ENCODE results near the gene ABCC3.

ABCC3 gene

GRCh38 chr17:50607522-50608175 is 27.0 kb upstream of the ABCC3 start:
- no peak for DNase-seq (ENCODE audit: low read depth)

GRCh38 chr17:50608700-50609379 is 25.8 kb upstream of the ABCC3 start:
- DNase-seq (ENCODE audit: low read depth) = no peak

GRCh38 chr17:50609380-50610074 is 25.2 kb upstream of the ABCC3 start:
- no peak for DNase-seq (ENCODE audit: low read depth)

GRCh38 chr17:50611634-50612033 is 23.0 kb upstream of the ABCC3 start:
- no peak for DNase-seq (ENCODE audit: low read depth)

GRCh38 chr17:50612281-50612680 is 22.4 kb upstream of the ABCC3 start:
- DNase-seq (ENCODE audit: low read depth) = no peak

DNA sequence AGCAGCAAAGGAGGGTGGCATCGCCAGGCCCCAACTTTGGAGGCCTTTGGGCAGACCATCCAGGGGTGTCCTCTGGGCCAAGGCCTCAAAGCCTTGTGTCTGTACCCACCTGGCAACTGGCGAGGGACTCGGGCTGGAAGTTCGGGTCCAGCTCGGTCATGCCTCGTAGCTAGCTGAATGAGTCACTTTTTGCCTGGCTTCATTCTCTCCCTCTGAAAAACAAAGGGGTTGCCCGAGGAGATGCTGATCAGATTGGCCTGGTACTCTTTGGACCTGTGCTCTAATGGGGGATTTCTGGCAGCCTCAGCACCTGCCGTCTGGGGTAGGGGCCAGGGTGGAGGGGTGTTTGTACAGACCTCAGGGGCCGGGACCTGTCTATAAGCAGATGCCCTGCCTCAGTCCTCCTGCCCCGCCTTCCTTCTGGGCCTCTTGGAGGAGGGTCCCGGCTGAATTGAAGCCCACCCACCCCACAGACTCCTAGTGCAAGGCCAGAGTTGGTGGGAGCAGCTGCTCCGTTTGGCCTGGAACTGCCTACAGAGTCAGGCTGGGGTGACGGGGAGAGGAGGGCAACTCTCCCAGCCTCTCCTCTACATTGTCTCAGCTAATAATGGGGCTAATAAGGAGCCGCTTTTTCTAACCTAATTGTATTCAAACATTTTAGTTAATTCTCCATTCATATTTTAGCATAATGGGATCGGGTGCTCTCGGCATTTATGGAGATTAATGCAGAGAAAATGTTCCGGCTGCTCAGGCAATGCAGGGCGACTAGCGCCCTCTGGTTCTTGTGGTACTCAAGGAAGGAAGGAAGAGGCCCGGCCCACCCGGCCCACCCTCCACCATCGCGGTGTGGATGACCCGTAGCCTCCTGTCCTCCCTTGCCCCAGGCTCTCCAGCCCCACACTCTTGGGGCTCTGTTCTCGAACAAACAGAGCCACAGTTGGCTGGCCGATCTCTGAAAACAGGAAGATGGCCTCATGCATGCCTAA is 21.4 kb upstream of the ABCC3 start:
- DNase-seq (ENCODE audit: low read depth) = no peak

DNA sequence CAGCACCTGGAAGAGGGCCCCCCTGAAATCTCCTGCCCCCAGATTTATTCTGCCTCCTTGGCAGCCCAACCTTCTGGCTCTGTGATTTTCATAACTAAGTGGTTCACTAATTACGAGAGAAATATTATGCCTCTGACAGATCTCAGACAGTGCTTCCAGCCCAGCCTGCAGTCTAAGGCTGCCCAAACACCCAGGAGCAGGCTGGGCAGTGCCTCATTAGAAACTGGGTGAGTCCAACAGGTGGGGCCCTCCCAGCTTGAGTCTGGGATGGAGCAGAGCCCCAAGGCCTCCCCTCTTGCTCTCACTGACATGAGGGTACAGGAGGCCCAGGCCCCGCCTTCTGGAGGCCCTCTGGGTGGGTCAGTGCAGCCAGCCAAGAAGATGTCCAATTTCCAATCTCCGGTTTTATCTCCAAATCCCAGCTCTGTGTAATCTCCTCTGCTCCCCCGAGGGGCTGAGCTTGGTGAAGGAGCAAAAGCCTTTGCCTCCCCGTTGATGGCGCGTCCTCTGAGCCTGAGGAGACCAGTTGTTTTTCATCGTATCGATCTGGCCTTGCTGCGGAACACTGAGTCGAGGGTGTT is 20.1 kb upstream of the ABCC3 start:
- no peak for DNase-seq (ENCODE audit: low read depth)

DNA sequence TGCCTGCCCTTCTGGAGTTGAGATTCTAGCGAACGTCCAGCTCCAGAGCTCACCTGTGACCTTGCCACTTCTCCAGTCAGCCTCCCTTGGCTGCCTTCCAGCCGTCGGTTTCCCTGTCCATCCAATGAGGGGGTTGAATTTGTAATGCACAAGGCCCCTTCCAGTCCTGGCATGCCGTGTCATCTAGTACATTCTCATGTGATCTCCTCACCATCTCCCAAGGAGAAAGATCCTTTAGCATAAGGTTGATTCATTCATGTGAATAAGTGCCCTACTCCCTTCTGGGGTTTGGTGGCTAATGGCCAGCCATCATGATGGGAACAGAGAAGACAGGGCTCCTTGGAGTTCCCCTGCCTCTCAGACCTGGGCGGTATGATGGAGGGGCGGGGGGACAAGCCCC is 18.9 kb upstream of the ABCC3 start:
- DNase-seq (ENCODE audit: low read depth) = no peak

DNA sequence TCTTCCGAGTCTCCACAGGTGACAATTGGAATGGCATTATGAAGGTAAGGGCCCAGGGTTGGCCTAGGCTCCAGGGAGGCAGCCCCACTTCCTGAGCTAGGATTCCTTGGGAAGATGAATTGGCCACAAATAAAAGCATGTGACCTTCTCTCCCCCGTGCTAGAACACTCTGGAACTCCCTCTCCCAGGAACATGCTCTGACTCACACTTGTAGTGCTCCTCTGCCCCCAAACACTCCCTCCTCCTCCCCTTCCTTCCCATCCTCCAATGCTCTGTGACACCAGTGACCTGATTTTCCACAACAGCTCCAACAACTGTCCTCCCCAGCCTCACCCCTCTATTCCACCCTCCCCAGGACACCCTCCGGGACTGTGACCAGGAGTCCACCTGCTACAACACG is 16.4 kb upstream of the ABCC3 start:
- DNase-seq (ENCODE audit: low read depth) = no peak

- DNase-seq (ENCODE audit: low read depth) = no peak
Measured at GRCh38 chr17:50618941-50619340, 15.7 kb upstream of the ABCC3 start.

DNA sequence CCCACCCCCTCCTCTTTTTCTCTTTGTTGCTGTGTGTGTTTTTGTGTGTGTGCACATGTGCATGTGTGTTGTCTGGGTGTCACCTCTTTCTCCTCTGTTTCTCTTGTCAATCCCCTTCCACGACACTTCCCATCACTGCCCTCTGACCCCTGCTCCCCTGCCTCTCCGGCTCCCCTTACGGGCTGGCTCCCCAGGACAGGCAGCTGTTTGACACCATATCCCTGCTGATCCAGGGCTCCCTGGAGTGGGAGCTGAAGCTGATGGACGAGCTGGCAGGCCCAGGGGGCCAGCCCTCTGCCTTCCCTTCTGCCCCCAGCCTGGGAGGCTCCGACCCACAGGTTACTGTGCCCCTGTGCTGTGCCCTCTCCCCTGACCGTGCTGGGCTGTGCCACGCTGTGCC is 15.2 kb upstream of the ABCC3 start:
- DNase-seq (ENCODE audit: low read depth) = no peak

- DNase-seq (ENCODE audit: low read depth) = no peak
Measured at GRCh38 chr17:50620237-50620636, 14.4 kb upstream of the ABCC3 start.

- DNase-seq (ENCODE audit: low read depth) = no peak
Measured at GRCh38 chr17:50620858-50621257, 13.8 kb upstream of the ABCC3 start.

- no peak for DNase-seq (ENCODE audit: low read depth)
Measured at GRCh38 chr17:50621574-50622031, 13.1 kb upstream of the ABCC3 start.

- no peak for DNase-seq (ENCODE audit: low read depth)
Measured at GRCh38 chr17:50624321-50624934, 10.3 kb upstream of the ABCC3 start.

- no peak for DNase-seq (ENCODE audit: low read depth)
Measured at GRCh38 chr17:50625032-50625871, 9.4 kb upstream of the ABCC3 start.

DNA sequence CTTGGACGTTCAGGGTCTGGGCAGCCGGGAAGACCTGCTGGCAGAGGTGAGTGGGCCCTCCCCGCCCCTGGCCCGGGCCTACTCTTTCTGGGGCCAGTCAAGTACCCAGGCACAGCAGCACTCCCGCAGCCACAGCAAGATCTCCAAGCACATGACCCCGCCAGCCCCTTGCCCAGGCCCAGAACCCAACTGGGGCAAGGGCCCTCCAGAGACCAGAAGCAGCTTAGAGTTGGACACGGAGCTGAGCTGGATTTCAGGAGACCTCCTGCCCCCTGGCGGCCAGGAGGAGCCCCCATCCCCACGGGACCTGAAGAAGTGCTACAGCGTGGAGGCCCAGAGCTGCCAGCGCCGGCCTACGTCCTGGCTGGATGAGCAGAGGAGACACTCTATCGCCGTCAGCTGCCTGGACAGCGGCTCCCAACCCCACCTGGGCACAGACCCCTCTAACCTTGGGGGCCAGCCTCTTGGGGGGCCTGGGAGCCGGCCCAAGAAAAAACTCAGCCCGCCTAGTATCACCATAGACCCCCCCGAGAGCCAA is 8.6 kb upstream of the ABCC3 start:
- DNase-seq (ENCODE audit: low read depth) = peak; percentile 25

DNA sequence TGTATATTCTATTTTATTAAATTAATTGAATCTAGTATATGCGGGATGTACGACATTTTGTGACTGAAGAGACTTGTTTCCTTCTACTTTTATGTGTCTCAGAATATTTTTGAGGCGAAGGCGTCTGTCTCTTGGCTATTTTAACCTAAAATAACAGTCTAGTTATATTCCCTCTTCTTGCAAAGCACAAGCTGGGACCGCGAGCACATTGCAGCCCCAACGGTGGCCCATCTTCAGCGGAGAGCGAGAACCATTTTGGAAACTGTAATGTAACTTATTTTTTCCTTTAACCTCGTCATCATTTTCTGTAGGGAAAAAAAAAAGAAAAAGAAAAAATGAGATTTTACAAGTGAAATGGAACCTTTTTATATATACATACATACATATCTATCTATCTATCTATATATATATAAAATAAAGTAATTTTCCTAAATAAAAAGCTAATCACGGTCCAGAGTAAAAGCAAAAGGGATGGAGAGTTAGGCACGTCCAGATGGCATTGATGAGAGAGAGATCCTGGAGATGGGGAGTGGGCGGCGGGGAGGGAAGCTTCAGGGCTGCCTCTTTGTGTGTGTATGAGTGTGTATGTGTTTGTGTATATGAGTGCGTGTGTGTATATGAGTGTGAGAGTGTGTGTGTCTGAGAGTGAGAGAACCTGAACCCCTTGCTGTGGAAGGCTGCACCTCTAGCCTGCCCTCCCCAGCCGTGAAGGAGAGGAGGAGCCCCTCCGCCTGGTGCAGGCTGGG is 7.5 kb upstream of the ABCC3 start:
- DNase-seq (ENCODE audit: low read depth) = no peak

Data from stimulated activated CD8-positive, alpha-beta memory T cell treated with anti-CD3 and anti-CD28 coated beads, Interleukin-15, amount 100 ng/mL, for 1 hour (primary cell).